Measurements from ENCODE around the gene LGALS3BP. TPM values are rescaled to one million over a fixed set of nuclear protein-coding genes. Genes with fewer than 3 reads are reported as not detected.
"Not testable (repeated sequence)": the region's sequence is repeated elsewhere in the genome, so short reads cannot be mapped to it uniquely, and the experiment has no call there.

Gene LGALS3BP, protein sequence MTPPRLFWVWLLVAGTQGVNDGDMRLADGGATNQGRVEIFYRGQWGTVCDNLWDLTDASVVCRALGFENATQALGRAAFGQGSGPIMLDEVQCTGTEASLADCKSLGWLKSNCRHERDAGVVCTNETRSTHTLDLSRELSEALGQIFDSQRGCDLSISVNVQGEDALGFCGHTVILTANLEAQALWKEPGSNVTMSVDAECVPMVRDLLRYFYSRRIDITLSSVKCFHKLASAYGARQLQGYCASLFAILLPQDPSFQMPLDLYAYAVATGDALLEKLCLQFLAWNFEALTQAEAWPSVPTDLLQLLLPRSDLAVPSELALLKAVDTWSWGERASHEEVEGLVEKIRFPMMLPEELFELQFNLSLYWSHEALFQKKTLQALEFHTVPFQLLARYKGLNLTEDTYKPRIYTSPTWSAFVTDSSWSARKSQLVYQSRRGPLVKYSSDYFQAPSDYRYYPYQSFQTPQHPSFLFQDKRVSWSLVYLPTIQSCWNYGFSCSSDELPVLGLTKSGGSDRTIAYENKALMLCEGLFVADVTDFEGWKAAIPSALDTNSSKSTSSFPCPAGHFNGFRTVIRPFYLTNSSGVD
- 100 to 1,000 TPM; 390 to 448 TPM for total RNA-seq
- long read RNA-seq, transcript LGALS3BP-201 (6 exons, 2,405 nt), result major isoform, 274 of 338 reads
- long read RNA-seq, partial matches to known transcripts, result 17 of 338 reads
- long read RNA-seq, other reads (novel, unspliced or antisense), result 43 of 338 reads

DNA sequence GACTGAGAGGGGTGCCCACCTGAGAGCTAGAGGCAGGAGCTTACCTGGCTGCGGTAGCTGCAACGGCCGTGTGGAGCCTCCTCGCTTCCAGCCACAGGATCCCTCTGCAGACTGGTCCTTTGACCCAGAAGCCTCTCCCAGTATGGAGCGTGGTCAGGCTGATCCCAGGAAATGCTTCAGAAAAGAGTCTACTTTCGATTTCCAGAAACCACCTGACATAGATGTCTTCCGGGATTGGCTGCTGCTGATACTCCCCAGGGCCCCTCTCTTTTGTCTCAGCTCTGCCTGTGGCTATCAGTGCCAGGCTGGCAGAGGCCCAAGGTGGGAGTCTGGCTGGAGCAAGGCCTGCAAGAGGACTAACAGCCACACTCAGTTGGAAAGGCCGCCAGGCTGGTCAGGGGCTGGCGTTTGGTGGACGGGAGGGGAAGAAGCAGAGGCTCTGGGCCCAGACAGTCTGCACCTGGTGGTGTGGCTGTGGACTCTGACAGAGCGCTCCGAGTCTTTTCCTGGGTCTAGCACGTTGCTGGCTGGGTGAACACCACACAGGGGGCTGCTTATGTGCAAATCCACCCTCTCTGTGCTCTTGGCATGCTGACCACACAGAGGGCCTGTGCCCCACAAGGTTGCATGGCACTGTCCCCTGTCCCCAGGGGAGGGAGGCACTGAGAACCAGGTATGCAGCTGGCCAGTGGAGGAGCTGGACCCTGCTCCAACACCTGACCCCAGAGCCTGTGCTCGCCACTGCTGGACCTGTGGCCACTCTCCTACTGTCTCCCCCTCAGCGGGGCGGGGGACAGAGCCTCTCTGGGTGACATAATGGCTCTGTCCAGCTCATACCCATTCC is at the start of gene LGALS3BP:
LGALS3BP (minus strand) TSS at position 144 of the 844 bp plus-strand sequence. CDS start 2,732 bp downstream, outside the sequence.
- DNase-seq (peak; percentile 81), ATAC-seq (peak; percentile 88)
- intact Hi-C loops (cut with DNase I), result no loop called here

DNA sequence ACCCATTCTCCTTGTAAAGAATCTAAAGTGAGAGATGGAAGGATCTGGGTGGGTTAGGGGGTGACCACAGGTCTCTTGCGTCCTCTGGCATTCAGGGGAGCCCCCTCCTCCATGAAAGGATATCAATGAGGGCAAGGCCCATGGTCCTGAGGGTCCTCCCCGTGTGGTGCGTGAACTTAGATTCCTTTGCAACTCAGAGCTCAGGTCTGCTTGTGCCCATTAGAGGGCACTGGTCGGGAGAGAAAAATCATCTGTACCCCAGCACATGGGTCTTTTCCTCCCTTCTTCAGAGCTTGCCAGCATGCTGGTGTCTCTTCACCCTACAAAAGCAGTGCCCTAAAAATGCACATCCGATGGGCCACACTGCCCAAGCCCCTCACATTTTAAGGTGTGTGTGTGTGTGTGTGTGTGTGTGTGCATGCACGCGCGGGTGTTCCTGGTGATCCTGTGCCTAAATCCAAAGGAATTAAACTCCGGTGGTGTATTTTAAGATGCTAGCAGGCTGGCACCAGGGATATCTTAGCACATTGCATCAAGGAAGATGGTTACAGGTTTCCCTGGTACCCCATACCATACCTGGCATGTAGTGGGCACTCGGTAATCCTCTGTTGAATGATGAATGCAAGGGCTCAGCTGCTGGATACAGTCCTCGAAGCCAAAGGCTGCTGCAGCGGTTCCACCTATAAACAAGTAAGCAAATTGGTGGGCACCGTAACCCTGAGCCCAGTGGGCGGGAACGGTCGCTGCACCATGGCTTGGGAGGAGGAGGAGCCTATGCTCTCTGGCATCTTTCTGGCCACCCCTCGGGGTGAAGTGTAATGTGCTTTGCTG is 49.0 kb upstream of the LGALS3BP start:
- ATAC-seq, result no peak
- no peak for DNase-seq
- intact Hi-C loops (cut with DNase I), result no loop called here

GRCh38 chr17:79027925-79028491 is 48.3 kb upstream of the LGALS3BP start:
- peak; percentile 22 to 29 for ATAC-seq

GRCh38 chr17:79027274-79027924 is 47.7 kb upstream of the LGALS3BP start:
- no peak for DNase-seq
- intact Hi-C loops (cut with DNase I), result no loop called here
- ATAC-seq, result peak; percentile 10 to 12

More at GRCh38 chr17:79027925-79028491, 48.3 kb upstream of the LGALS3BP start:
- intact Hi-C loops (cut with DNase I), result no loop called here
- peak; percentile 68 for DNase-seq

GRCh38 chr17:79026376-79027273 is 46.9 kb upstream of the LGALS3BP start:
- ATAC-seq (peak in 1 of 2 donors; percentile 18), DNase-seq (peak; percentile 70)
- intact Hi-C loops (cut with DNase I), result no loop called here

- ATAC-seq, result peak; percentile 17 to 45
- peak; percentile 73 for DNase-seq
- intact Hi-C loops (cut with DNase I), result no loop called here
Observed at GRCh38 chr17:79024901-79025737, 45.4 kb upstream of the LGALS3BP start.

- ATAC-seq (peak; percentile 20 to 41), DNase-seq (peak; percentile 84)
- intact Hi-C loops (cut with DNase I), result no loop called here
Observed at GRCh38 chr17:79023886-79024771, 44.4 kb upstream of the LGALS3BP start, which contains the start of gene C1QTNF1. Gene C1QTNF1, plus strand, starts transcription at chr17:79024169. Its CDS starts 19,800 bp downstream, at chr17:79043969.

DNA sequence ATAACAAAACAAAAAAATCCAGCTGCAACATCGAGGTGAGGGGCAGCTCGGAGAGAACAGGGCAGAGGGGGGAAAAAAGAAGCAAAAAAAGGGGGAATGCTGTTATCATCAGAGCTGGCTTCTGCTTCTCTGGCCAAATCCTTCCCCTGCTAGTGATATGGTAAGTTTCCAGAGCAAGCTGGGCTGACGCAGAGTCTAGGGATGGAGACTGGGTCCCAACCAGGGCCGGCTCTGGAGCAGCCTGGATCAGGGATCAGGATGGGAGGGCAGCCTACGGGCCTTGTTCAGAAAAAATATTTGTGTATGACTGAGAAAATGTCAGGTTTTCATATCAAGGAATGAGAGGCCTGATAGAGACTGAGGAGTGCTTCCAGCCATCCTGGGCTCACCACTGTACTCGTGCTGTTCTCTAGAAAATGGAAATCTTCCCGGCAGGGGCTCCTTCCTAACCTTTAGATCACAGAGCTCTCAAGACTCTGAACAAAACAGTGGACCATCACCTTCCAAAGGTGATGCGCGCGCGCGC is 43.5 kb upstream of the LGALS3BP start:
- peak; percentile 12 to 13 for ATAC-seq
- intact Hi-C loops (cut with DNase I), result no loop called here
- DNase-seq, result peak; percentile 71

- intact Hi-C loops (cut with DNase I), result no loop called here
- DNase-seq, result peak; percentile 88
- ATAC-seq, result peak; percentile 39 to 42
Observed at GRCh38 chr17:79022507-79022991, 42.8 kb upstream of the LGALS3BP start.

DNA sequence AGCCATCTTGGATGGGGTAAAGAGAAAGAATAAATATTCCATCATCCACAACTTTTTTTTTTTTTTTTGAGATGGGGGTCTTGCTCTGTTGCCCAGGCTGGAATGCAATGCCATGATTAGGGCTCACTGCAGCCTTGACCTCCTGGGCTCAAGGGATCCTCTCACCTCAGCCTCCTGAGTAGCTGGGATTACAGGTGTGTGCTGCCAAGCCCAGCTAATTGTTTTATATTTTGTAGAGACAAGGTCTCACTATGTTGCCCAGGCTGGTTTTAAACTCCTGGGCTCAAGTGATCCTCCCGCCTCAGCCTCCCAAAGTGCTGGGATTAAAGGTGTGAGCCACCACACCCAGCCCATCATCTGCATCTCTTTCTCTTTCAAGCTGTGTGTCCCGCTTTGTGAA is 42.2 kb upstream of the LGALS3BP start:
- DNase-seq; ATAC-seq; intact Hi-C loops (cut with DNase I): not testable (repeated sequence)

GRCh38 chr17:79020631-79021301 is 41.0 kb upstream of the LGALS3BP start:
- intact Hi-C loops (cut with DNase I), result no loop called here
- ATAC-seq, result no peak
- peak; percentile 33 for DNase-seq

DNA sequence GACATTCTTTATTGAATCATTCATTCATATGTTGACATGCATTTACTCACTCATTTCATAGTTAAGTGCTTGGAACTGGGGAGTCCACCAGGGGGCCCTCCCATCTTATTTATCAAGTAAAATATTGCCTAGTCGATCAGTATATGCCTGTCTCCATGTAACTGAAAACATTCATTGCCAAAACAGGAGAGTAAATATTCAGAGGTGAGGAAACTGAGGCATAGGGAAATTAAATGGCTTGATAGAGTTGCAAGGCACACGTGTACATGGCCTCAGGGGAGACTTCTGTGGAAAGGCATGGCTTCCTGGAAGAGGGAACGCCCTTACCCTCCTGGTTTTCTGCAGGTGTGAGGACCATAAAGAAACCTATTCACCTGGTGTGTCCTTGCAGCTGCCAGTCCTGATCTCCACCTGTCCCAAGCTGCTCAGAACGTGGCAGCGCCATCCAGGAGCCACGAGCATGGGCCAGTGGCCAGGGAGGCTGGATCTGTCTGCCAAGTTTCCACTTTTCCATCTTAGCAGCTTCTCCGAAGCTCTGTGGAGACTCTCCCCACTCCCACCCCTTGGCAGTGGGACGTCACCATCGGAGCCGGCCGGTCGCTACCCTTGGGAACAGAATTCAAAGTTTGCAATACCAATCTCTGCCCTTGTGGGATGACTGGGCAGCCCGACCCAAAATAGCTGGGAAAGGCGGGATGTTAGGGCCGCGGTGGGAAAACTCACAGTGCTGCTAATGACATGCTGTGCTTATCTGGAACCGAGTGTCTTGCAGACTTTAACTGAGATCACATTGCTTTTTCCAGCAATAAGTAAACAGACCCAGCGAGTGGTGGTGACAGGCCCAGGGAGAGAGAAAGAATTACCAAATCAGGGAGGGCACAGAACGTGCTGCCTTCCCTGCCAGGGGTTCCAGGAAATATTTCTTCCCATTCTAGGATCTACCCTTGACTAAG is 40.2 kb upstream of the LGALS3BP start:
- peak; percentile 29 to 56 for ATAC-seq
- peak; percentile 86 for DNase-seq
- intact Hi-C loops (cut with DNase I), result loop anchor here in 1 of 2 donors (10.0 kb wide), 1 partner anchor 375 kb away; no protein-coding TSS in a partner anchor
